HG03159 (cell line): ENCODE measurements around the gene SF3B4.
A peak's percentile ranks its signal among the peaks of the same experiment; 100 is the strongest.

Experiments used
- ATAC-seq: cut with Tn5 transposase; IDR thresholded peaks from one replicate; pipeline ENCODE4 v1.9.1; 2021; ENCODE audit warnings: mild to moderate bottlenecking, moderate library complexity; ENCODE audit not compliant: unreplicated experiment

Gene SF3B4

GRCh38 chr1:149934356-149934755, 6.8 kb upstream of the SF3B4 start:
- ATAC-seq, result no peak

- ATAC-seq, result no peak
Observed at GRCh38 chr1:149933208-149933607, 5.6 kb upstream of the SF3B4 start.

GRCh38 chr1:149932474-149932873, 4.9 kb upstream of the SF3B4 start:
- no peak for ATAC-seq

GRCh38 chr1:149931212-149931790, 3.7 kb upstream of the SF3B4 start:
- ATAC-seq, result no peak

GRCh38 chr1:149929856-149930255, 2.3 kb upstream of the SF3B4 start:
- no peak for ATAC-seq

- ATAC-seq, result no peak
Observed at GRCh38 chr1:149928401-149928724, 760 bp upstream of the SF3B4 start.

GRCh38 chr1:149927056-149927562, 494 bp downstream of the SF3B4 start:
- no peak for ATAC-seq

GRCh38 chr1:149926296-149926695, 1.3 kb downstream of the SF3B4 start:
- no peak for ATAC-seq

- no peak for ATAC-seq
Observed at GRCh38 chr1:149925751-149926150, 1.9 kb downstream of the SF3B4 start.

- no peak for ATAC-seq
Observed at GRCh38 chr1:149925345-149925744, 2.3 kb downstream of the SF3B4 start.

- ATAC-seq, result no peak
Observed at GRCh38 chr1:149923626-149924025, 4.0 kb downstream of the SF3B4 start.

- ATAC-seq, result no peak
Observed at GRCh38 chr1:149917571-149918144, 9.9 kb downstream of the SF3B4 start, which contains the start of gene SV2A. TSS of gene SV2A (minus strand) at chr1:149917844. CDS start at chr1:149913840, 4,004 bp downstream.

- no peak for ATAC-seq
Observed at GRCh38 chr1:149916898-149917252, 10.7 kb downstream of the SF3B4 start.

- ATAC-seq, result no peak
Observed at GRCh38 chr1:149916193-149916897, 11.3 kb downstream of the SF3B4 start.

GRCh38 chr1:149915429-149916192, 12.0 kb downstream of the SF3B4 start:
- no peak for ATAC-seq

- ATAC-seq, result no peak
Observed at GRCh38 chr1:149914545-149914944, 13.1 kb downstream of the SF3B4 start.

- no peak for ATAC-seq
Observed at GRCh38 chr1:149906570-149907075, 21.0 kb downstream of the SF3B4 start.

GRCh38 chr1:149903836-149904491, 23.6 kb downstream of the SF3B4 start:
- no peak for ATAC-seq

GRCh38 chr1:149899460-149900284, 27.9 kb downstream of the SF3B4 start, which contains the start of gene BOLA1:
TSS of gene BOLA1 (plus strand) at chr1:149899568. CDS start at chr1:149900060, 492 bp downstream.
- peak; percentile 93 for ATAC-seq

GRCh38 chr1:149896575-149896974, 31.0 kb downstream of the SF3B4 start:
- ATAC-seq, result no peak
